ENCODE measurements around the gene RBM47. TPM values are rescaled to one million over a fixed set of nuclear protein-coding genes. Genes with fewer than 3 reads are reported as not detected.

The RBM47 gene
- total RNA-seq, 3 donors from 2014 or later: 66.6 to 151 (median 89.5) TPM

DNA sequence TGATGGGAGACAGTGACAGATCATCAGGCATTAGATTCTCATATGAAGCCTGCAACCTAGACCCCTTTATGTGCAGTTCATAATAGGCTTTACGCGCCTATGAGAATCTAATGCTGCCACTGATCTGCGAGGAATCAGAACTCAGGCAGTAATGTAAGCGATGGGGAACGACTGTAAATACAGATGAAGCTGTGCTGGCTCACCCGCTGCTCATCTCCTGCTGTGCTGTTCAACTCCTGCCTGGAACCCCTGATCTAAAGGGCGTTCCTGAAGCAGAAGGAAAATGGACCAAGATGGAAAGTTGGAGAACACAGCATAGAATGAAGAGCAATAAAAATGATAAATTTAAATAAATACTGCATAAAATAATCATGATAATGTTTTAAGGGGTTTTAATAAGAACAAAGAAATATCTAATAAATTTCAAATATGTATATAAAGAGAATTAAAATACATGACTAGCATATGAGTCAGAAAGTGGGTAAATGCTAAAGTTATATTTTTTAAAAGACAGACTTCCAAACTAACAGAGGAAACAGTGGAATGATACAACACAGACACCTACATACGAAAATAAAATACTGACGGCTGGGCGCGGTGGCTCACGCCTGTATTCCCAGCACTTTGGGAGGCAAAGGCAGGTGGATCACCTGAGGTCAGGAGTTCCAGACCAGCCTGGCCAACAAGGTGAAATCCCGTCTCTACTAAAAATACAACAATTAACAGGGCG is 59.2 kb downstream of the RBM47 start:
- no peaks in the 10 kb centered on the region for H3K27me3 ChIP-seq
- H3K4me1 ChIP-seq: no peaks in the 10 kb centered on the region
- DNase-seq (ENCODE audit: low spot score in 2 of 2): no peak
- H3K9me3 ChIP-seq: no peaks in the 10 kb centered on the region
- H3K36me3 ChIP-seq: no peaks in the 10 kb centered on the region
- intact Hi-C loops (cut with DNase I; ENCODE audit: low total_unique reads): no loop called here
- TF ChIP-seq POLR2A (IDR thresholded peaks at IDR 0.05) (no peak), POLR2AphosphoS5 (IDR thresholded peaks at IDR 0.05) (no peak), CTCF (IDR thresholded peaks at IDR 0.05) (no peak)
- no peak overlapping the region for H3K4me3 ChIP-seq
- H3K27ac ChIP-seq: no peak overlapping the region

- no peak for DNase-seq (ENCODE audit: low spot score in 2 of 2)
- no peak for TF ChIP-seq CTCF (IDR thresholded peaks at IDR 0.05)
- TF ChIP-seq POLR2A (IDR thresholded peaks at IDR 0.05): no peak
- TF ChIP-seq POLR2AphosphoS5 (IDR thresholded peaks at IDR 0.05): no peak
- Histone ChIP-seq H3K27me3 (no peaks in the 10 kb centered on the region), H3K4me1 (no peaks in the 10 kb centered on the region), H3K4me3 (no peak overlapping the region), H3K9me3 (no peaks in the 10 kb centered on the region), H3K27ac (no peak overlapping the region), H3K36me3 (no peaks in the 10 kb centered on the region)
- intact Hi-C loops (cut with DNase I; ENCODE audit: low total_unique reads): no loop called here
Observed at GRCh38 chr4:40564815-40565483, 64.7 kb downstream of the RBM47 start.

- intact Hi-C loops (cut with DNase I; ENCODE audit: low total_unique reads): no loop called here
- TF ChIP-seq CTCF (IDR thresholded peaks at IDR 0.05): no peak
- no peak for TF ChIP-seq POLR2AphosphoS5 (IDR thresholded peaks at IDR 0.05)
- no peak for TF ChIP-seq POLR2A (IDR thresholded peaks at IDR 0.05)
- H3K27ac ChIP-seq: no peak overlapping the region
- no peak for DNase-seq (ENCODE audit: low spot score in 2 of 2)
- no peak overlapping the region for H3K4me3 ChIP-seq
- no peaks in the 10 kb centered on the region for H3K9me3 ChIP-seq
- H3K4me1 ChIP-seq: no peaks in the 10 kb centered on the region
- H3K27me3 ChIP-seq: no peaks in the 10 kb centered on the region
- no peaks in the 10 kb centered on the region for H3K36me3 ChIP-seq
Observed at GRCh38 chr4:40564004-40564403, 65.7 kb downstream of the RBM47 start.

- H3K4me1 ChIP-seq: no peaks in the 10 kb centered on the region
- no peaks in the 10 kb centered on the region for H3K27me3 ChIP-seq
- no peaks in the 10 kb centered on the region for H3K9me3 ChIP-seq
- intact Hi-C loops (cut with DNase I; ENCODE audit: low total_unique reads): no loop called here
- no peak for DNase-seq (ENCODE audit: low spot score in 2 of 2)
- H3K4me3 ChIP-seq: no peak overlapping the region
- H3K36me3 ChIP-seq: no peaks in the 10 kb centered on the region
- H3K27ac ChIP-seq: no peak overlapping the region
- TF ChIP-seq POLR2A (IDR thresholded peaks at IDR 0.05): no peak
- no peak for TF ChIP-seq POLR2AphosphoS5 (IDR thresholded peaks at IDR 0.05)
- TF ChIP-seq CTCF (IDR thresholded peaks at IDR 0.05): no peak
Observed at GRCh38 chr4:40563401-40563800, 66.3 kb downstream of the RBM47 start.

DNA sequence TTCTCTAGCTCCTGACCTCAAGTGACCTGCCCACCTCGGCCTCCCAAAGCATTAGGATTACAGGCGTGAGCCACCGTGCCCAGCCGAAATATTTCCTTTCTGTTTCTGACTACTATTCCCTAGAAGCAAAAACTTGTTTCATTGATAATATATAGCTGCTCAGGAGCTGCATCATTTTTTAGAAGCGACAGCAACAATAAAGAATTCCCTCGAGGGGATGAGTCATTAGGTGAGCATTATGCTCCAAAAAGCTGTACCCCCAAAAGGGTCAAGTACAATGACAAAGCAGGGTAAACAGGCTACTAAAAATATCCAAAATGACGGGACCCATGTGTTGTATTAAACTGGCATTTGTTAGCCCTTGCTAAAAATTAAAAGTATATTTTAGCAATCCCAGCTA is 67.0 kb downstream of the RBM47 start:
- H3K27me3 ChIP-seq: no peaks in the 10 kb centered on the region
- no peaks in the 10 kb centered on the region for H3K4me1 ChIP-seq
- no peaks in the 10 kb centered on the region for H3K9me3 ChIP-seq
- no peak overlapping the region for H3K4me3 ChIP-seq
- H3K36me3 ChIP-seq: no peaks in the 10 kb centered on the region
- TF ChIP-seq POLR2AphosphoS5 (IDR thresholded peaks at IDR 0.05): no peak
- TF ChIP-seq CTCF (IDR thresholded peaks at IDR 0.05): no peak
- no peak for TF ChIP-seq POLR2A (IDR thresholded peaks at IDR 0.05)
- DNase-seq (ENCODE audit: low spot score in 2 of 2): no peak
- H3K27ac ChIP-seq: no peak overlapping the region
- intact Hi-C loops (cut with DNase I; ENCODE audit: low total_unique reads): no loop called here
